Aorta (tissue), 5 donors: ENCODE measurements around the gene GSK3B. TPM values are rescaled to one million over a fixed set of nuclear protein-coding genes. Genes with fewer than 3 reads are reported as not detected.

Experiments
- ATAC-seq: fragments of 200-7000 bp; cut with Tn5 transposase; one replicate; pipeline ENCODE4 v1.9.1; 2022; ENCODE audit warnings: moderate library complexity; ENCODE audit not compliant: low FRiP score
- DNase-seq, 2 donors: peaks; one replicate each; pipeline ENCODE4 v3.0.0-alpha.2; 2020
- H3K27ac ChIP-seq, 2 donors: one replicate each; pipeline ENCODE4 v1.5.1; 2013; ENCODE audit warnings: low read length in 2 of 2, mild to moderate bottlenecking in 2 of 2, moderate library complexity in 2 of 2, control low read depth in 1 of 2, inconsistent platforms in 1 of 2, low read depth in 1 of 2
- H3K27me3 ChIP-seq, 2 donors: one replicate each; pipeline ENCODE4 v1.6.1; 2013; ENCODE audit warnings: control low read depth in 1 of 2, low read length in 1 of 2, mild to moderate bottlenecking in 1 of 2, moderate library complexity in 1 of 2; ENCODE audit not compliant: insufficient read depth in 2 of 2, control insufficient read depth in 1 of 2
- H3K36me3 ChIP-seq, 2 donors: one replicate each; pipeline ENCODE4 v1.6.1; 2013; ENCODE audit warnings: control low read depth in 1 of 2, low read length in 1 of 2, mild to moderate bottlenecking in 1 of 2; ENCODE audit not compliant: insufficient read depth in 2 of 2, control insufficient read depth in 1 of 2
- H3K4me1 ChIP-seq, 2 donors: one replicate each; pipeline ENCODE4 v1.6.1; 2013; ENCODE audit warnings: low read length in 2 of 2, control low read depth in 1 of 2, mild to moderate bottlenecking in 1 of 2, moderate library complexity in 1 of 2; ENCODE audit not compliant: insufficient read depth in 2 of 2, control insufficient read depth in 1 of 2
- H3K4me3 ChIP-seq, 2 donors: one replicate each; pipeline ENCODE4 v1.5.1; 2013; ENCODE audit warnings: low read length in 2 of 2, control low read depth in 1 of 2, mild to moderate bottlenecking in 1 of 2
- H3K9me3 ChIP-seq: one replicate; pipeline ENCODE4 v1.6.1; 2013; ENCODE audit warnings: mild to moderate bottlenecking, low read length; ENCODE audit not compliant: control insufficient read depth
- WGBS, 2 donors: extraction: QIAGEN DNeasy Blood & Tissue Kit; methylation state at CpG; one replicate each; pipeline ENCODE4 v1.1.7; 2013; 5-methylcytosine and 5-hydroxymethylcytosine counted together
- intact Hi-C, 2 donors: fragments of 100-400 bp; cut with DNase I; formaldehyde crosslinking; loops; one replicate each; pipeline versions ENCODE4 v1.14.2 to v1.15.0; 2022
- polyA plus RNA-seq, 2 donors: library from polyadenylated mRNA; stranded (reverse); fragments of 200-250 nt; gene quantifications; one replicate each; pipeline ENCODE4 v1.2.3, GENCODE V29; 2013
- total RNA-seq, 2 donors: library from RNA; stranded (reverse); fragmentation: NEBNext Ultra II Directional; extraction: Animal tissue kit (Norgen Biotek cat#: 25700); gene quantifications; one replicate each; pipeline ENCODE4 v1.2.1, GENCODE V29; 2021
- donor health status: healthy with polysubstance abuse.
- donor health status: Bipolar disorder and iron deficiency.
- donor health status: DM: no; HTN: no; CAD: no.
- donor health status: DM: no; HTN: no; CAD: no.
- donor health status: DM: yes; HTN: yes; CAD: no.

Gene GSK3B
- total and polyA plus RNA-seq, 4 donors = 4.5 to 37.8 (median 19.9) TPM

DNA sequence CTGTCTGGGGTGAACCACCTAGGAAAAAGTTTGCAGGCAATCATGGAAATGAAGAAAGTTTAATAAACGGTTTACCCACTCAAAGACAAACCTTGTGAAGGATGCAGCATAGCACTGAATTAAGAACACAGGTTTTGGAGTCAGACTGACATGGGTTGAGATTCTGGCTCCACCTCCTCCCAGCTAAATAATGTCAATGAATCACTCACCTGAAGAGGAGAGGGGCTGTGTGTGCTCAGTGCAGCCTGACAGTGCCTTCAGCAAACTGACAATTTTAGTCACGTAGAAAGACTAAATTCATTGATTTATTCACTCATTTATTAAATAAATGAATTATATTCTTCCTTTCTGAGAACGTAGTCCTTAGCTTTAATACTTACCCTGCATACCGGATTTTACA, 293.4 kb downstream of the GSK3B start:
- H3K4me3 ChIP-seq = no peak overlapping the region
- ATAC-seq (no peak), DNase-seq (no peak)
- no peaks in the 10 kb centered on the region for H3K36me3 ChIP-seq
- intact Hi-C loops = no loop called here
- H3K9me3 ChIP-seq = peaks cover 1% of the 10 kb centered on the region
- H3K27me3 ChIP-seq = no peaks in the 10 kb centered on the region
- no peaks in the 10 kb centered on the region for H3K4me1 ChIP-seq
- 79 to 80% methylated on average over 4 of the region's 4 CpGs for WGBS, 2 donors
- no peak overlapping the region for H3K27ac ChIP-seq

DNA sequence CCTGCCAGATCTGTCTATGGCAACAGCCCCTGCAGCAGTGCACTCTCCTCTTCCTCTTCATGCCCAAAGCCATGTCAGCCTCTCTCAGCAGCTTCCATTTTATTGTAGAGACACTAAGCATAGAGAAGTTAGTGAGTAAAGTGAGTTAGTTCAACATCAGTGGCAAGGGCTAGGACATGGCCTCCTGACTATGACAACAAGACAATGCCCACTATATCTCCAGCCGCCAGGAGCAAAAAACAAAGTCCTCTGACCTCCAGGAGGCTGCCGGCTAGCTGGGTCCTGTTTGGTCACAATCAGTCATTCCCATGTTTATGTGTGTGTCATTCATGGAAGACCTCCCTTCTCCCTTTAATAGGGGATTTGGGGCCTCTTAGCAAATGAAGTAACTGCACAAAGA, 297.5 kb downstream of the GSK3B start:
- Histone ChIP-seq H3K9me3 (peaks cover 1% of the 10 kb centered on the region), H3K36me3 (no peaks in the 10 kb centered on the region), H3K27me3 (no peaks in the 10 kb centered on the region), H3K4me1 (no peaks in the 10 kb centered on the region), H3K4me3 (no peak overlapping the region), H3K27ac (no peak overlapping the region)
- ATAC-seq = no peak
- intact Hi-C loops = no loop called here
- no peak for DNase-seq
- 51 to 52% methylated on average over 2 of the region's 2 CpGs for WGBS, 2 donors

DNA sequence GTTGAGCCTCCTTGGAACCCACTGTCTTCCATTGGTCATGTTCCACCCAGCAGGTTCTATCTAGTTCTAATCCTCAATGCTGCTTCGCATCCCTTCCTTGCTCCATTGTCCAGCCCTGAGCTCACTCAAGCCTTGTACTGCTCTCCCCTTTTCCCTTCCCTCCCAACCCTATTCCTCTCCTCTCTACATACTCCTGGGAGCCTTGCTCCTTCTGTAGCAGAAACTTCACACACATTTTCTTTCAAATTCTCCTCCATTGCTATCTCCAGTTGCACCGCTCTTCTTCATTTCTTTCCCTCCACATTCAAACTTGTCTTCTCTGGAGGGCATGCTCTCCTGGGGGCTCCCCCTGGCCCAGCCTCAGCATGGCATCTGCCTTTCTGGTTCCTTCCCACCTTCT, 297.9 kb downstream of the GSK3B start:
- ATAC-seq = no peak
- Histone ChIP-seq H3K4me3 (no peak overlapping the region), H3K27ac (no peak overlapping the region), H3K9me3 (no peaks in the 10 kb centered on the region), H3K27me3 (no peaks in the 10 kb centered on the region), H3K4me1 (no peaks in the 10 kb centered on the region), H3K36me3 (no peaks in the 10 kb centered on the region)
- no peak for DNase-seq
- WGBS, 2 donors = 95 to 97% methylated on average over 2 of the region's 2 CpGs
- intact Hi-C loops = no loop called here

DNA sequence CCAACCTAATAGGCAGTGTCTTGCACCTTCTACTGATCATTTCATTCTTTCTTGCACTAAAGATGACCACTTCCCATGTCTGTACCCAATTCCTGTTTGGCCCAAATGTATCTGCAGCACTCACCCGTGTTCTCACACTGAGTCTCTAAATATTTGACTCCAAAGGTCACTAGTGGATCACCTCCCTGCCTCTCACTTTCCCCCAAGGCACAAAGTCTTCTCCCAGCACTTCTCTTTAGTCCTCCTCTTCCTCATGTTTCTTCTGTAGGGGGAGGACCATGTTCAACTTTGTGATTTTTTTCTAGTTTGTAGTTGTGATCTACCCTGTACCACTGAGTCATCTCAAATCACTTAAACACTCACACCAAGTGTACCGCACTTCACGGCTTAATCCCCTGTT, 298.4 kb downstream of the GSK3B start:
- 76 to 79% methylated on average over 3 of the region's 3 CpGs for WGBS, 2 donors
- no peak overlapping the region for H3K4me3 ChIP-seq
- no peaks in the 10 kb centered on the region for H3K9me3 ChIP-seq
- ATAC-seq (no peak), DNase-seq (no peak)
- H3K36me3 ChIP-seq = no peaks in the 10 kb centered on the region
- H3K27ac ChIP-seq = no peak overlapping the region
- intact Hi-C loops = no loop called here
- no peaks in the 10 kb centered on the region for H3K4me1 ChIP-seq
- no peaks in the 10 kb centered on the region for H3K27me3 ChIP-seq

DNA sequence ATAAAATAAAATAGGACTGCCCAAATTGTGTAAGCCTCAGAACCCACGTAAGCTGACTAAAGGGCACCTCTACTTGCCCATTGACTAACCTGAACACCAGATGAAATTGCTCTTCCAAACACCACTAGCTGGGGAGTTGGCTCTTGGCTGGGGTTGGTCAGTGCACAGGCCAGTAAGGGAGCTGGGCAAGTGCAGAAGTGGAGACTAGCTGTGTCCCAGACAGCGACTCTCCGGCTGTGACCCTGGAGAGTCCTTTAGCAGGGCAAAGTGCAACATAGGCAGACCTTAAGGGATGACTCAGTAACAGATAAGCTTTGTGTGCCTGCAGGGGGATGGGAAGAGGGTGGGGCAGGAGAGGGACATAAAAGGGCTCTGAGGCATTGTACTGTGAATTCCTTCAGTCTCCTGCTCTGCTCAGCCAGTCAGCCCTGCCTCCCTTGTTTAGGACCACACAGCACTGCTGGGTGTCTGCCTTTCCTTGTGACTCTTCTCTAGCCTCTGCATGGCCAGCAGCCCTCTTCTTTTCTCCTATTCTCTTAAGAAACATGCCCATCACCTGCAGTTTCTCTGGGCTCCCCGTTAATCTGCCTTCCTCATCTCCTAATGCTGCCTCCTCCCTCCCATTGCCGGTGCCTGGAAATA, 299.2 kb downstream of the GSK3B start:
- Histone ChIP-seq H3K4me3 (no peak overlapping the region), H3K9me3 (no peaks in the 10 kb centered on the region), H3K27me3 (no peaks in the 10 kb centered on the region), H3K27ac (no peak overlapping the region), H3K36me3 (no peaks in the 10 kb centered on the region), H3K4me1 (no peaks in the 10 kb centered on the region)
- intact Hi-C loops = no loop called here
- no peak for ATAC-seq
- DNase-seq = no peak
- WGBS, 2 donors = 61 to 66% methylated on average over 5 of the region's 5 CpGs

DNA sequence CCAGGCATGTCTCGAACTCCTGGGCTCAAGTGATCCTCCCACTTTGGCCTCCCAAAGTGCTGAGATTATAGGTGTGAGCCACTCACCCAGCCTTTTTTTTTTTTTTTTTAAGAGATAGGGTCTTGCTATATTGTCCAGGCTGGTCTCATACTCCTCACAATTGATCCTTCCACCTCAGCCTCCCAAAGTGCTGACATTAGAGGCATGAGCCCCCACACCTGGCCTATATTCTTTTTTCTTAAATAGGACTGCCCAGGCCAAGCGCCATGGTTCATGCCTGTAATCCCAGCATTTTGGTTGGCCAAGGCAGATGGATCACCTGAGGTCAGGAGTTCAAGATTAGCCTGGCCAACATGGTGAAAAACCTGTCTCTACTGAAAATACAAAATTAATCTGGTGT, 299.8 kb downstream of the GSK3B start:
- H3K27ac ChIP-seq = no peak overlapping the region
- H3K4me1 ChIP-seq = no peaks in the 10 kb centered on the region
- WGBS, 2 donors = 94 to 100% methylated on average over 2 of the region's 2 CpGs
- DNase-seq (no peak), ATAC-seq (no peak)
- intact Hi-C loops = no loop called here
- H3K27me3 ChIP-seq = no peaks in the 10 kb centered on the region
- H3K36me3 ChIP-seq = no peaks in the 10 kb centered on the region
- no peak overlapping the region for H3K4me3 ChIP-seq
- H3K9me3 ChIP-seq = no peaks in the 10 kb centered on the region

DNA sequence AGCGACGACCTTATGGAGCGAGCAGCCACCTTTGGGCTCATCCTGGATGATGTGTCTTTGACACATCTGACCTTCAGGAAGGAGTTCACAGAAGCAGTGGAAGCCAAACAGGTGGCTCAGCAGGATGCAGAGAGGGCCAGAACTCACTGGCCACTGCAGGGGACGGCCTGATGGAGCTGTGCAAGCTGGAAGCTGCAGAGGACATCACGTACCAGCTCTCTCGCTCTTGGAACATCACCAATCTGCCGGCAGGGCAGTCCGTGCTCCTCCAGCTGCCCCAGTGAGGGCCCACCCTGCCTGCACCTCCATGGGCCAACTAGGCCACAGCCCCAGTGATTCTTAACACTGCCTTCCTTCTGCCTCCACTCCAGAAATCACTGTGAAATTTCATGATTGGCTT, 302.0 kb downstream of the GSK3B start:
- DNase-seq (no peak), ATAC-seq (no peak)
- intact Hi-C loops = no loop called here
- Histone ChIP-seq H3K27ac (no peak overlapping the region), H3K4me3 (no peak overlapping the region), H3K36me3 (no peaks in the 10 kb centered on the region), H3K9me3 (no peaks in the 10 kb centered on the region), H3K4me1 (no peaks in the 10 kb centered on the region), H3K27me3 (no peaks in the 10 kb centered on the region)
- WGBS, 2 donors = 93 to 95% methylated on average over 8 of the region's 8 CpGs

DNA sequence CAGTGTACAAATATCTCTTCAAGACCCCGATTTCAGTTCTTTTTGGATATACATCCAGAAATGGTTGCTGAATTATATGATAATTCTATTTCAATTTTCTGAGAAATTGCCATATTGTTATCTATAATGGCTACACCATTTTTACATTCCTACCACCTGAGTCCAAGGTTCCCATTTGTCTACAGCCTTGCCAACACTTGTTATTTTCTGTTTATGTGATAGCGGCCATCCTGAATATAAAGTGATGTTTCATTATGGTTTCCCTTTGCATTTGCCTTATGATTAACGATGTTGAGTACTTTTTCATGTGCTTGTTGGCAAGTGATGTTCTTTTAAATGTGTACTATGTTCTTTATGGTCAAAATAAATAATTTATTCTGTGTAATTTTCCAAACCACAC, 303.9 kb downstream of the GSK3B start:
- WGBS, 2 donors = 93 to 95% methylated on average over 3 of the region's 3 CpGs

DNA sequence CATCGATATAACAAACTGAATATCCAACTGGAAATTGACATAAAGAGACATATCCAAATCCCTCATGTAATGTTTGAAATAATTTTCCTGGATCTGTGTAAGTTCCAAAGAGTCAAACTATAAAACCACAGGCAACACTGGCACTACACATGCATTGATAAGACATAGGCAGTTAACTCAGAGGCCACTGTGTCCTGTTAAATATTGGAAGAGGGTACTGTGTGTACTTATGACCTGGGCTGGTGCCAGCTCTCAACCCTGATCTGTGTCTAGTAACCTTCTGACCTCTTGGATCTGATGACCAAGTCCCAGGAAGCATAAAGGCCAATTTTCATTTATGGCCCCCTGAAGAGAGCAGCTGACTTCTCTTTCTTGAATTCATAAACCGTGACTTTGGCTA, 307.8 kb downstream of the GSK3B start:
- intact Hi-C loops = no loop called here
- H3K4me1 ChIP-seq = no peaks in the 10 kb centered on the region
- DNase-seq (no peak), ATAC-seq (no peak)
- 90 to 99% methylated on average over 2 of the region's 2 CpGs for WGBS, 2 donors
- no peak overlapping the region for H3K27ac ChIP-seq
- H3K4me3 ChIP-seq = no peak overlapping the region
- H3K27me3 ChIP-seq = no peaks in the 10 kb centered on the region
- no peaks in the 10 kb centered on the region for H3K36me3 ChIP-seq
- H3K9me3 ChIP-seq = no peaks in the 10 kb centered on the region

More for the DNA sequence above, 303.9 kb downstream of the GSK3B start:
- Histone ChIP-seq H3K4me3 (no peak overlapping the region), H3K27me3 (no peaks in the 10 kb centered on the region), H3K4me1 (no peaks in the 10 kb centered on the region), H3K36me3 (no peaks in the 10 kb centered on the region), H3K27ac (no peak overlapping the region), H3K9me3 (no peaks in the 10 kb centered on the region)
- intact Hi-C loops = no loop called here
- no peak for DNase-seq
- no peak for ATAC-seq
